ENCODE data around the gene COL13A1. TPM values are rescaled to one million over a fixed set of nuclear protein-coding genes. Genes with fewer than 3 reads are reported as not detected.

Gene COL13A1
- total RNA-seq (1 to 10 TPM; 1.0 to 4.0 (median 1.7) TPM), polyA plus RNA-seq (1 to 10 TPM; 1.2 to 2.0 TPM)
- long read RNA-seq, donor 1, partial matches to known transcripts: 1 of 1 reads
- long read RNA-seq, donor 1, other reads (novel, unspliced or antisense): 0 of 1 reads
- long read RNA-seq, donor 2, partial matches to known transcripts: 1 of 4 reads
- long read RNA-seq, donor 2, other reads (novel, unspliced or antisense): 3 of 4 reads
- long read RNA-seq, donor 3, partial matches to known transcripts: 1 of 1 reads
- long read RNA-seq, donor 3, other reads (novel, unspliced or antisense): 0 of 1 reads

GRCh38 chr10:69801434-69802315 is at the start of gene COL13A1:
COL13A1 (plus strand) TSS chr10:69801906; CDS start chr10:69802424, 518 bp downstream.
- Histone ChIP-seq H3K9me3 (no peaks in the 10 kb centered on the region), H3K27ac (peak within 1 kb of the TSS in 10 of 12 donors; percentile 10 to 72 (median 45)), H3K36me3 (no peaks in the 10 kb centered on the region), H3K4me3 (peak within 1 kb of the TSS; percentile 35 to 67 (median 56)), H3K4me1 (peaks cover 0 to 27% (median 11%) of the 10 kb centered on the region in 12 donors), H3K27me3 (peaks cover 0 to 35% (median 4%) of the 10 kb centered on the region in 9 donors)
- intact Hi-C loops (cut with DNase I): loop anchor here in 8 of 10 donors (2.0 to 10.0 kb wide), 8 partner anchors 69 to 159 kb away; no protein-coding TSS in a partner anchor
- 0 to 2% (median 1%) methylated on average over 47 to 58 of the region's 58 CpGs for WGBS, 4 donors
- DNase-seq (peak in 4 of 5 donors; percentile 38 to 60 (median 45)), ATAC-seq (peak in 3 of 4 donors; percentile 48 to 57 (median 50))
- no peak for TF ChIP-seq POLR2A (IDR thresholded peaks at IDR 0.05)
- no peak for TF ChIP-seq CTCF (IDR thresholded peaks at IDR 0.05)

- DNase-seq (no peak), ATAC-seq (no peak)
- Histone ChIP-seq H3K27me3 (peaks cover 0 to 4% (median 0%) of the 10 kb centered on the region in 9 donors), H3K4me1 (peaks cover 0 to 5% (median 0%) of the 10 kb centered on the region in 12 donors), H3K36me3 (no peaks in the 10 kb centered on the region), H3K4me3 (no peak overlapping the region), H3K27ac (no peak overlapping the region), H3K9me3 (no peaks in the 10 kb centered on the region)
- TF ChIP-seq CTCF (IDR thresholded peaks at IDR 0.05): no peak
- no peak for TF ChIP-seq POLR2A (IDR thresholded peaks at IDR 0.05)
- WGBS, 4 donors: 74 to 82% (median 77%) methylated on average over 7 of the region's 7 CpGs
- intact Hi-C loops (cut with DNase I): no loop called here
Observed at GRCh38 chr10:69752479-69752878, 49.2 kb upstream of the COL13A1 start.

GRCh38 chr10:69756279-69756678 is 45.4 kb upstream of the COL13A1 start:
- peaks cover 0 to 14% (median 6%) of the 10 kb centered on the region in 12 donors for H3K4me1 ChIP-seq
- ATAC-seq: no peak

More at GRCh38 chr10:69756279-69756678, 45.4 kb upstream of the COL13A1 start:
- Histone ChIP-seq H3K4me3 (no peak overlapping the region), H3K27me3 (no peaks in the 10 kb centered on the region), H3K9me3 (no peaks in the 10 kb centered on the region), H3K36me3 (no peaks in the 10 kb centered on the region), H3K27ac (no peak overlapping the region)
- WGBS, 4 donors: 88 to 97% (median 92%) methylated on average over 1 of the region's 1 CpG
- intact Hi-C loops (cut with DNase I): no loop called here
- DNase-seq: no peak
- TF ChIP-seq POLR2A (IDR thresholded peaks at IDR 0.05) (no peak), CTCF (IDR thresholded peaks at IDR 0.05) (no peak)
